Measurements from ENCODE around the gene ICA1.

The ICA1 gene

GRCh38 chr7:8197994-8198698, 63.8 kb downstream of the ICA1 start:
- peak; percentile 29 for DNase-seq

- DNase-seq: no peak
These were observed 69.1 kb downstream of the ICA1 start for GRCh38 chr7:8192897-8193296.

GRCh38 chr7:8190119-8190895, 71.7 kb downstream of the ICA1 start:
- DNase-seq: no peak

- DNase-seq: no peak
These were observed 72.3 kb downstream of the ICA1 start for GRCh38 chr7:8189625-8190024.

- DNase-seq: no peak
These were observed 75.9 kb downstream of the ICA1 start for GRCh38 chr7:8185926-8186683.

- no peak for DNase-seq
These were observed 77.7 kb downstream of the ICA1 start for GRCh38 chr7:8184221-8184620.

GRCh38 chr7:8179486-8179885, 82.5 kb downstream of the ICA1 start:
- no peak for DNase-seq

- no peak for DNase-seq
These were observed 83.6 kb downstream of the ICA1 start for GRCh38 chr7:8178353-8178752.

- no peak for DNase-seq
These were observed 84.6 kb downstream of the ICA1 start for GRCh38 chr7:8177109-8177933.

GRCh38 chr7:8176370-8177081, 85.4 kb downstream of the ICA1 start:
- no peak for DNase-seq

- no peak for DNase-seq
These were observed 86.0 kb downstream of the ICA1 start for GRCh38 chr7:8175929-8176369.

- DNase-seq: no peak
These were observed 89.3 kb downstream of the ICA1 start for GRCh38 chr7:8172372-8173354.

- DNase-seq: no peak
These were observed 92.8 kb downstream of the ICA1 start for GRCh38 chr7:8169171-8169570.

GRCh38 chr7:8168336-8168735, 93.6 kb downstream of the ICA1 start:
- no peak for DNase-seq

GRCh38 chr7:8165150-8165549, 96.8 kb downstream of the ICA1 start:
- no peak for DNase-seq

- no peak for DNase-seq
These were observed 99.8 kb downstream of the ICA1 start for GRCh38 chr7:8162181-8162580.

GRCh38 chr7:8161364-8161828, 100.6 kb downstream of the ICA1 start:
- no peak for DNase-seq

- DNase-seq: no peak
These were observed 101.1 kb downstream of the ICA1 start for GRCh38 chr7:8160779-8161345.

GRCh38 chr7:8160250-8160649, 101.7 kb downstream of the ICA1 start:
- DNase-seq: no peak

GRCh38 chr7:8159595-8159994, 102.4 kb downstream of the ICA1 start:
- no peak for DNase-seq

Data from left hindlimb (tissue), 1 donor.